GM21515 (cell line): ENCODE measurements around the gene CYLC1.

Experiments
- ATAC-seq: cut with Tn5 transposase; IDR thresholded peaks from one replicate; pipeline ENCODE4 v1.9.1; 2021; ENCODE audit not compliant: unreplicated experiment

Gene CYLC1, protein sequence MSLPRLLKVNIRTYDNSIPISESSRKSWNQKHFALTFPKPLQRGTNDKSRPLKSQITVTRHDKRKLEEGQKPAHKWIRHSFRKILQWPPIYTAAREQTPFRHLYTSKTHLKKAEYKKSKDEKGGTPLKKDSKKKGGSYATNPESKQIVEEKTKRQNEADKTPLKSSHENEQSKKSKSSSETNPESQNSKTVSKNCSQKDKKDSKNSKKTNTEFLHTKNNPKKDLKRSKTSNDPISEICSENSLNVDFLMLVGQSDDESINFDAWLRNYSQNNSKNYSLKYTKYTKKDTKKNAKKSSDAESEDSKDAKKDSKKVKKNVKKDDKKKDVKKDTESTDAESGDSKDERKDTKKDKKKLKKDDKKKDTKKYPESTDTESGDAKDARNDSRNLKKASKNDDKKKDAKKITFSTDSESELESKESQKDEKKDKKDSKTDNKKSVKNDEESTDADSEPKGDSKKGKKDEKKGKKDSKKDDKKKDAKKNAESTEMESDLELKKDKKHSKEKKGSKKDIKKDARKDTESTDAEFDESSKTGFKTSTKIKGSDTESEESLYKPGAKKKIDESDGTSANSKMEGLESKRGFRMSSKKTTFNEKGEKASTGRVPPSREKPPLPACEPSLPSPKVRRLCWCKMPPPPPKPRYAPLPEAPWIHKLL

DNA sequence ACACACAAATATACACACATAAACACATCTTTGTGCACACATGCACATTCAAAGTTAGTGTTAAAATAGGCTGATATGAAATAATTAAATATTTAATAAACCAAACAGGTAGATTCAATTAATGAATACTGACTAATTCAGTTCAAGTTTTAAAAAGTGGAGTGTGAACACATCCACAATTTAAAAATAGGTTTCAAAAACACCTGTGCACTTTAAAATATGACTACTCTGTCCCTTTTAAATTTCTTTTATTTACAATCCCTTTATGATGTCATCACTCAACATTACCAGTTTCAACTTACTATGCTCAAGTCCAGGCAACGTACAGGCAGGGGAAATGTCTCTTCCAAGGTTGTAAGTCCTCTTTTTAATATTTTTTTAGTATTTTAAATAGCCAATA, at the start of gene CYLC1:
CYLC1 (plus strand) TSS at position 301 of the 400 bp plus-strand sequence; CDS start at position 338, 37 bp downstream.
- ATAC-seq = no peak

DNA sequence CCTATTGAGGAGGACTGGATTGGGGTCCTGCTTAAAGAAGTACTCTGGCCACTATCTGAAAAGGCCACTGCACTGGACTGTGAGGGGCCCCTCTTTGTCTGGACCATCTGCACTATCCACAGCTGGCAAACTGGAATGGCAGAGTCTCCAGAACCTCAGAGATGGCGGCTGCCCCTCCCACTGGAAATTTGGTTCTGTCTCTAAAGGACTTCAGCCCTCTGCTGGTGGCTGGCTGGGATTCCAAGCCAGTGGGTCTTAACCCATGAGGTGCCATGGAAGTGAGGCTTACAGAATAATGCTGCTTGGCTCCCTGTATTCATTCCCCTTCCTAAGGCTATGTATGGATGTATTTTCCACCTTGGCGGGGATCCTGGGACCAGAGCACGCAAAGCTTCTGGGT, 41.6 kb upstream of the CYLC1 start:
- no peak for ATAC-seq

DNA sequence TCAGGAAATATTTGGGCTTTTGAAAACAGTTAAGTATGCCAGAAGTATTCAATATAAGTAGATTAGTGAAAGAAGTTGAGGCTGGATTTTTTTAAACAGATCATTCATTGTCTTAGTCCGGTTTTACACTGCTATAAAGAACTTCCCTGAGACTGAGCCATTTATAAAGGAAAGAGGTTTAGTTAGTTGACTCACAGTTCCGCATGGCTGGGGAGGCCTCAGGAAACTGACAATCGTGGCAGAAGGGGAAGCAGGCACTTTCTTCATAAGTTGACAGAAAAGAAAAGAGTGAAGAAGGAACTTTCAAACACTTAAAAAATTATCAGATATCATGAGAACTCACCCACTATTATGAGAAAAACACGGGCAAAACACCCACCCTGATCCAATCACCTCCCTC, 31.1 kb upstream of the CYLC1 start:
- no peak for ATAC-seq

DNA sequence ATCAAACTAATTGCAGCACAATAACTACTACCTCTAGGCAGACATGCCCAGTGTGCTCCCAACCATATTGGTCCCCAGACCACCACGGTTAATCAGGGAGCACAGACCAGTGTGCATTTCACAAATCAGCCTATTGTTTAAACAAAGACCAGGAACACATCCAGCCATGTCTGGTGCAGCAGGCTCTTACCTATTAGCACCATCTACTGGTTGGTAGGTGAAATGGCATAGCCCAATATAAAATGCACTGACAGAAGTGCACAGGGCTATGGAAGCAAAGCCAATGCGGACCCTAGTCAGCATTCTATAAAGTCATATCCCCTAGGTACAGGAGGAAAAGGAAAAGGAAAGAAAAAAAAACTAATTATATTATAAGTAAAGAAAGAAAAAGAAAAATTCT, 15.5 kb upstream of the CYLC1 start:
- ATAC-seq = peak; percentile 78

DNA sequence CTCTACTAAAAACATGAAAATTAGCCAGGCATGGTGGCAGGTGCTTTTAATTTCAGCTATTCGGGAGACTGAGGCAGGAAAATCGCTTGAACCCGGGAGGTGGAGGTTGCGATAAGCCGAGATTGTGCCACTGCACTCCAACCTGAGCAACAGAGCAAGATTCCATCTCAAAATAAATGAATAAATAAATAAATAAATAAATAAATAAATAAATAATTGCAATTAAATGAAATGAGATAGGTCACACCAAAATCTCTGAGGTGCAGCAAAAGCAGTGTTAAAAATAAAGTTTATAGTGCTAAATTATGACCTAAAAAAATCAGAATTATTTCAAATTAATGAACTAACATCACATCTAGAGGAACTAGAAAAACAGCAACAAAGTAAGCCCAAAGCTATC, 13.6 kb upstream of the CYLC1 start:
- no peak for ATAC-seq

DNA sequence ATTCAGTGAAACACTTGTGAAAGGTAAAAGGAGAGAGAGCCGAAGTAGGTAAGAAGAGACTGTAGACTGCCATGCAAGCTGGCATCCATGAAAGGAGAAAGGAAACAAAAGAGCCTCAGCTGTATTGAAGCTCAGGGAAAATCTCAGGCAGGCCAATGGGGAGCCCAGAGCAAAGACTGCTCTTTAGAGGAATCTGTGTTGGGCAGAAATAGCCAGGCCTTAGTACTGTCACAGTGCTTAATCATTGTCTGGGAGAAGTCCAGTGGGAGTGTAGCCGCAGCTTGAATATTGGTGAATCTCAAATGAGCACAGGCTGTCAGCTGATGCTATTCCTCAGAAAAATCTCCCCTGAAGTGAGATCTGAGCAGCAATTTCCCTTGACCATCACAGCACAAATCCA, 27.6 kb downstream of the CYLC1 start:
- no peak for ATAC-seq

DNA sequence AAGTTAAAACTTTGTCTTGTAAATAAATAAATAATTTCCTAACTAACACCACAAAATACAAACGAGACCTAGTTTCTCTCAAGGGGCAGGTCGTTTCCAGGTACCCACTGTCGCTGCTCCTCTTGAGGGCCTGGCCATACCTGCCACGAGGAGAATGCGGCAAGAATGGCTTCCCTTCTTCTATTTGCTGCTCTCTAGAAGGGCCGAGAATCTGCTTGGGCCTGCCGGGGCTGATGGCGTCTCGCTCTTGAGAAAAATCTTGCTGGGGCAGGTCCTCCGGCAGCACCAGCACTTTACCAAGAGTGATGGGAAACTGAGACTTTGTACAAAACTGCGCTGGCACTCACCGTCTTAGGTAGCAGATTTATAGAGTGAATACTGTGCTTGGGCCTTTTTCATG, 31.5 kb downstream of the CYLC1 start:
- no peak for ATAC-seq

DNA sequence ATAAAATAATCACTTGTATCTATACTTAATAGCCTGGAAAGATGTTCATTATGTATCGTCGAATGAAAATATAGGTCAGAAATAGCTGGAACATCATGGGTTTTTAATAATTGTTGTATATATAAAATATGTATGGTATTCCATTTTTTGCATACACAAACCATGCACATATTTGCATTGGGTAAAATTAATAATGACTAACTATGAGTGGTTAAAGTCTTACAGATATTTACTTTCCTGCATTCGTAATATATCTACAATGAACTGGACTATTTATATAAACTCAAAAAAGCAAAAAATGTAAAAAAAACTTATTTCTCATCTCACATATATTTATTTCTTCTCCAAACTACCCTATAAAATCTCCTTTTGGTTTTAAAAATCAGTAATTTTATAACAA, 46.0 kb downstream of the CYLC1 start:
- no peak for ATAC-seq

DNA sequence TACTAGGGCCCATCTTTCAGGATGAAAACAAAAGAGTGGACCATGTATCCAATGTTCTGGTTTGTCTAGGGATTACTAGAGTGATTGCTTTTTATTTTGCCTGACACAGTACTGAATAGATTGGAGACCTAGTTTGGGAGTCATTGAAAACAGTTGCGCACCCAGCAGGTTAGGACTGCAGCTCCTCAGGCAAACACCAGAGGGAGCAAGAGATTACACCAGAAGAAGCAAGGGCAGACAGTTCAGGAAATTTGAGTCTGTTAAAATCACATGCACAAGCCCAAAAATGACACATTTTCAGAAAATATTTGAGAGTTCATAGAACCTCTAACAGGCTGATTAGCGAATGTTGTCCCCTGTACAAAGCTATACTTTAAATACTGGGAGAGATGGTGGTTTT, 55.6 kb downstream of the CYLC1 start:
- no peak for ATAC-seq

DNA sequence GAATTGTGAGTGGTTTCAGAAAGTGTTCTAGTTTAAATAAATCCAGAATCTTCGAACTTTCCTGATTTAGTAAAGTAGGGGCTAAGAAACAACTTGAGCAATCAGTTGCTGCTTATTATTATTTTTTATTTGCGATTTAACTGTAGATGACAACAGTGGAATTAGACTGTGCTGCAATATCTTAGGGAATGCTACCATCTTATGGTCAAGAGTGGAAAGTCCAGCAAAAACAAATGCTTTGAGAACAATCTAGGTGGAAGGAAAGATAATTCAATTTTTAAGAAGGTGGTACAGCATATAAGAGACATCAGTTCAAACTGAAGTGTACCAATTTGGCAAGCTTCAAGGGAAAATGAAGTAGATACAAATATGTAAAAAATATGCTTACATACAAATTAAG, 73.3 kb downstream of the CYLC1 start:
- no peak for ATAC-seq
